WI38 (cell line): Measurements from ENCODE around the gene SAMD4A.

ENCODE experiments used
- H3K4me3 ChIP-seq: 2 replicates; pipeline ENCODE4 v1.5.1; 2011; ENCODE audit warnings: low read depth, mild to moderate bottlenecking, control low read depth, low read length
- TF ChIP-seq, protein P1 (sequence below): IDR thresholded peaks from 2 replicates; pipeline ENCODE4 v1.5.1; 2012; ENCODE audit warnings: low read depth, mild to moderate bottlenecking, control low read depth, low read length

Gene SAMD4A

DNA sequence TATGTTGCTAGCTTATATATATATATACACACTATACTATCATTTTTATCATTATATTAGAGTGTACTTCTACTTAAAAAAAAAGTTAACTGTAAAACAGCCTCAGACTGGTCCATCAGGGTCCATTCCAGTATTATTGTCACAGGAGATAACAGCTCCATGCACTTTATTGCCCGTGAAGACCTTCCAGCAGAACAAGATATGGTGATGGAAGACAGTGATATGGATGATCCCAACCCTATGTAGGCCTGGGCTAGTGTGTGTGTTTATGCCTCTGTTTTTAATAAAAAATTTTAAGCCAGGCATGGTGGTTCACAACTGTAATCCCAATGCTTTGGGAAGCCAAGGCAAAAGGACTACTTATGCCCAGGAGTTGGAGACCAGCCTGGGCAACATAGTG, 249.5 kb downstream of the SAMD4A start:
- no peak overlapping the region for H3K4me3 ChIP-seq
- TF ChIP-seq, protein P1, sequence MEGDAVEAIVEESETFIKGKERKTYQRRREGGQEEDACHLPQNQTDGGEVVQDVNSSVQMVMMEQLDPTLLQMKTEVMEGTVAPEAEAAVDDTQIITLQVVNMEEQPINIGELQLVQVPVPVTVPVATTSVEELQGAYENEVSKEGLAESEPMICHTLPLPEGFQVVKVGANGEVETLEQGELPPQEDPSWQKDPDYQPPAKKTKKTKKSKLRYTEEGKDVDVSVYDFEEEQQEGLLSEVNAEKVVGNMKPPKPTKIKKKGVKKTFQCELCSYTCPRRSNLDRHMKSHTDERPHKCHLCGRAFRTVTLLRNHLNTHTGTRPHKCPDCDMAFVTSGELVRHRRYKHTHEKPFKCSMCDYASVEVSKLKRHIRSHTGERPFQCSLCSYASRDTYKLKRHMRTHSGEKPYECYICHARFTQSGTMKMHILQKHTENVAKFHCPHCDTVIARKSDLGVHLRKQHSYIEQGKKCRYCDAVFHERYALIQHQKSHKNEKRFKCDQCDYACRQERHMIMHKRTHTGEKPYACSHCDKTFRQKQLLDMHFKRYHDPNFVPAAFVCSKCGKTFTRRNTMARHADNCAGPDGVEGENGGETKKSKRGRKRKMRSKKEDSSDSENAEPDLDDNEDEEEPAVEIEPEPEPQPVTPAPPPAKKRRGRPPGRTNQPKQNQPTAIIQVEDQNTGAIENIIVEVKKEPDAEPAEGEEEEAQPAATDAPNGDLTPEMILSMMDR: no peak

DNA sequence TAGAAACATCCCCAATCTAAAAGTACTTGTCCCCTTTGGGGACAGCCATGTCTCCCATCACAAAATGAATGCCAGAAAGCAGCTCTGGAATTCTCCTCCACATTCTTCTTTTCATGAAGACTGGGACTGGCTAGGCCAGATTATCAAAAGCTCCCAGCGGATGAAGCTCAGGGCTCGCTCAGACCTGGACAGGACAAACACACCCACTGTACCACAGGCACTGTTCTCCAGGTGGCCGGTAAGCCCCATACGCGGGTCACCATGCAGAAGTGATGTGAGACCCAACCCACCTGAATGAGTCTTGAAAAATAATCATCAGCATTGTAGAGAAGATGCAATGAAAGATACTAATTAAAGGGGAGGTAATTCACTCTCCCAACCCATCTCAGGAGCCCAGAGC, 250.6 kb downstream of the SAMD4A start:
- TF ChIP-seq, protein P1: no peak
- H3K4me3 ChIP-seq: no peak overlapping the region

DNA sequence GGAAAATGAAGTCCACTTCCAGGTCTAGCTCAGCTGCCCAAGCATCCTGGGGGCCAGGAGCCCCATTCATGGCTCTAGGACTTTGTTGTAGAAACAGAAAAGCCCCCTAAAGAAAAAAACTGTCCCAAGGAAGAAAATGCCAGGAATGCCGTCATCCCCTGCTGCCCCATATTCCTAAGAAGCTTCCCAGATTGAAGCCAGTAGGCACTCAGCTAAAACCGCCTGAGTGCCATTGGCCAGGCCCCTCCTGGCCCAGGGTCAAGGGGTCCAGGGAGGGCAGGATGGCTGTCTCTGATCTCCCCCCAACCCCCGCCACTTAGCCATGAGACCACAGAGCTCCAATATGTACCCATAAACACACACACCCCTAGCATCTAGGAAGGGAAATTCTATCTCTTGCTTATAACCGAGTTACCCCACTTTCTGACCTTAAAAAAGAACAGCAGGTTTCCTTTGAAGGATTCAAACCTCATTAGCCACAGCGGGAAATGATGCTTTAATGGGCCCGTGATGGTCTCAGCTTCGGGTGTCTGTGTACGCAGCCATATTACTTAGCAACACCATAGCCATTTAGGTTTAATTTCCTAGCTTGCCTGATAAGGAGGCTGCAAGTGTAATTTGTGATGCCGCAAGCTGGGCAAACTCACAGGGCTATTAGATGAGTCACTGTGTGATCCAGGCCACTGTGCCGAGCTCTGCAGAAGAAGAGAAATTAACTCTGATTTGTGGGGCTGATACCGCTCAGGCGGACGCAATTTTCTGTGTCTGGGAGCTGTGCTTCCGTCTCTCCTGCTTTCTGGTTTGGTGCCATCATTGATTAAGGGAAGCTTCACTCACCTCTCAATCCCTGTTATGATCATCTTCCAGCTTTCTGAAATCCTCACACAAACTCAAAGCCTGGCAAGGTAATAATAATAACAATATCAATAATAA, 251.5 kb downstream of the SAMD4A start:
- H3K4me3 ChIP-seq: no peak overlapping the region
- TF ChIP-seq, protein P1: no peak

DNA sequence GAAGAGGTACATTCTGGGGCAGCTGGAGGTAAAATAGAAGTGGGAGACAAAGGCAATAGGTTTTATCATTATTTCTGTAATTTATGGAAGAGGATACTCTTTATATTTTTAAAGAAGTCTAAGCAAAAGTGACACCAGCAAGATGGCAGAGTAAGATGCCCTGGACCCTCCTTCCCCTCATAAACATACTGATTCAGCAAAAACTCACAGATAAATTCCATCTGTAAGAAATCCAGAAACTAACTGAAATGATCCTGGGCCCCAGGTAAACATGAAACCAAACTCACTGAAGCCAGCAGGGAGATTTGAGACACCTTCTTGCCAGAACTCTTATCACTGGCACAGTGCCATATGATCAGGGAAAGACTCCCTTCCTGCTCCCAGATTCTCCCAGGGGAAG, 255.8 kb downstream of the SAMD4A start:
- TF ChIP-seq, protein P1: no peak
- no peak overlapping the region for H3K4me3 ChIP-seq

DNA sequence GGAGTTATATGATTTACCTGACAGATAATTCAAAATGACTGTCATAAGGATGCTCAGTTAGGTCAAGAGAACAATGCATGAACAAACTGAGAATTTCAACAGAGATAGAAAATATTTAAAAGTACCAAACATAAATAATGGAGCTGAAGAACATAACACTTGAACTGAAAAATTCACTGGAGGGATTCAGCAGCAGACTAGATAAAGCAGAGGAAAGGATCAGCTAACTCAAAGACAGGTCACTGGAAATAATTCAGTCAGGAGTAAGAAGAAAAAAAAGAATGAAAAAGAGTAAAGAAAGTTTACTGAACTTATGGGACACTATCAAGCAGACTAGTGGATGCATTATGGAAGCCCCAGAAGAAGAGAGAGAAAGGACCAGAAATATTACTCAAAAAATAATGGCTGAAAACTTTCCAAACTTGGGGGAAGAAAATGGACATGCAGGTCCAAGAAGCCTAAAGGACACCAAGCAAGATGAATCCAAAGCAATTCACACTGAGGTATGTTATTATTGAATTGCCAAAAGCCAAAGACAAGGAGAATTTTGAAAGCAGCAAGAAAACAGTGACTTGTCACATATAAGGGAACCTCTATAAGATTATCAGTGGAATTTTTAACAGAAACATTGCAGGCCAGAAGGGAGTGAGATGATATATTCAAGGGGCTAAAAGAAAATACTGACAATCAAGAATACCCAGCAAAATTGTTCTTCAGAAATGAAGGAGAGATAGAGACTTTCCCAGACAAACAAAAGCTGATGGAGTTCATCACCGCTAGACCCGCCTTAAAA, 257.0 kb downstream of the SAMD4A start:
- no peak overlapping the region for H3K4me3 ChIP-seq
- TF ChIP-seq, protein P1: no peak

DNA sequence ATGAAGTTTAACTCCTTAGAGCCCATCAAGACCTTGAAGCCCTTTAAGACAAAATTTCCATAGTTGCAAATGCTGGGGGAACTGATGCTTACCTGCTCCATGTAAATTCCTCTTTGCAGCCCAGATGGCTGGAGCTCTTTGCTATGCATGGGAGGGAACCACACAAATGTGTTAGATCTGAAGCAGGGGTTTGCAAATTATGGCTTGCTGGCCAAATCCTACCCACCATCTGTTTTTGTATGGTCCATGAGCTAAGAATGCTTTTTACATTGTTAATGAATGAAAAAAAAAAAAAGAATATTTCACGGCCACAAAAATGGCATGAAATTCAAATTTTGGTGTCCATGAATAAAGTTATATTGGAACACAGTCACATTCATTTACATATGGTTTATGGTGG, 261.1 kb downstream of the SAMD4A start:
- no peak overlapping the region for H3K4me3 ChIP-seq
- TF ChIP-seq, protein P1: no peak
